ENCODE data around the gene PMP22. TPM values are rescaled to one million over a fixed set of nuclear protein-coding genes. Genes with fewer than 3 reads are reported as not detected.

The PMP22 gene
- total RNA-seq, 6 donors from 2014 or later: 49.7 to 179 (median 105) TPM

- no peak overlapping the region for H3K27ac ChIP-seq
- H3K4me3 ChIP-seq: no peak overlapping the region
- no peak for ATAC-seq (ENCODE audit: low FRiP score in 2 of 2)
- H3K9me3 ChIP-seq: no peaks in the 10 kb centered on the region
- no peaks in the 10 kb centered on the region for H3K27me3 ChIP-seq
- WGBS, 2 donors: 88 to 92% methylated on average over 3 of the region's 3 CpGs
- H3K4me1 ChIP-seq: no peaks in the 10 kb centered on the region
- TF ChIP-seq CTCF (IDR thresholded peaks at IDR 0.05) (no peak), POLR2AphosphoS5 (IDR thresholded peaks at IDR 0.05) (no peak), POLR2A (IDR thresholded peaks at IDR 0.05) (no peak), EP300 (IDR thresholded peaks at IDR 0.05) (no peak)
- no peaks in the 10 kb centered on the region for H3K36me3 ChIP-seq
- DNase-seq: no peak
Measured at GRCh38 chr17:15281909-15282308, 16.8 kb upstream of the PMP22 start.

GRCh38 chr17:15278924-15279477, 13.9 kb upstream of the PMP22 start:
- Histone ChIP-seq H3K4me3 (no peak overlapping the region), H3K27ac (no peak overlapping the region), H3K4me1 (no peaks in the 10 kb centered on the region), H3K36me3 (no peaks in the 10 kb centered on the region), H3K27me3 (no peaks in the 10 kb centered on the region), H3K9me3 (no peaks in the 10 kb centered on the region)
- no peak for TF ChIP-seq POLR2A (IDR thresholded peaks at IDR 0.05)
- TF ChIP-seq EP300 (IDR thresholded peaks at IDR 0.05): no peak
- no peak for TF ChIP-seq POLR2AphosphoS5 (IDR thresholded peaks at IDR 0.05)
- TF ChIP-seq CTCF (IDR thresholded peaks at IDR 0.05): no peak
- ATAC-seq (ENCODE audit: low FRiP score in 2 of 2) (no peak), DNase-seq (no peak)
- WGBS, 2 donors: 49 to 56% methylated on average over 2 of the region's 2 CpGs

- H3K36me3 ChIP-seq: no peaks in the 10 kb centered on the region
- no peaks in the 10 kb centered on the region for H3K27me3 ChIP-seq
- no peak for DNase-seq
- H3K4me1 ChIP-seq: no peaks in the 10 kb centered on the region
- H3K27ac ChIP-seq: no peak overlapping the region
- TF ChIP-seq EP300 (IDR thresholded peaks at IDR 0.05) (no peak), CTCF (IDR thresholded peaks at IDR 0.05) (no peak), POLR2AphosphoS5 (IDR thresholded peaks at IDR 0.05) (no peak), POLR2A (IDR thresholded peaks at IDR 0.05) (no peak)
- ATAC-seq (ENCODE audit: low FRiP score in 2 of 2): no peak
- H3K4me3 ChIP-seq: no peak overlapping the region
- WGBS, 2 donors: 35 to 48% methylated on average over 6 of the region's 6 CpGs
- H3K9me3 ChIP-seq: no peaks in the 10 kb centered on the region
Measured at GRCh38 chr17:15278380-15278779, 13.3 kb upstream of the PMP22 start.

GRCh38 chr17:15274017-15274416, 8.9 kb upstream of the PMP22 start:
- peaks cover 0 to 7% (median 3%) of the 10 kb centered on the region in 4 donors for H3K4me1 ChIP-seq
- ATAC-seq (ENCODE audit: low FRiP score in 2 of 2): no peak
- no peaks in the 10 kb centered on the region for H3K36me3 ChIP-seq
- H3K4me3 ChIP-seq: no peak overlapping the region
- 53 to 75% methylated on average over 3 of the region's 3 CpGs for WGBS, 2 donors
- no peaks in the 10 kb centered on the region for H3K27me3 ChIP-seq
- H3K9me3 ChIP-seq: no peaks in the 10 kb centered on the region
- no peak for TF ChIP-seq POLR2AphosphoS5 (IDR thresholded peaks at IDR 0.05)
- TF ChIP-seq EP300 (IDR thresholded peaks at IDR 0.05): no peak
- H3K27ac ChIP-seq: no peak overlapping the region
- no peak for DNase-seq

GRCh38 chr17:15273141-15273793, 8.1 kb upstream of the PMP22 start:
- Histone ChIP-seq H3K27ac (peak overlapping the region in 1 of 4 donors; percentile 60), H3K9me3 (no peaks in the 10 kb centered on the region), H3K27me3 (no peaks in the 10 kb centered on the region), H3K4me1 (peaks cover 0 to 7% (median 3%) of the 10 kb centered on the region in 4 donors), H3K36me3 (no peaks in the 10 kb centered on the region), H3K4me3 (no peak overlapping the region)
- TF ChIP-seq POLR2AphosphoS5 (IDR thresholded peaks at IDR 0.05): peak in 1 of 2 donors; percentile 1
- no peak for TF ChIP-seq POLR2A (IDR thresholded peaks at IDR 0.05)
- TF ChIP-seq EP300 (IDR thresholded peaks at IDR 0.05): no peak
- ATAC-seq (ENCODE audit: low FRiP score in 2 of 2) (peak in 1 of 2 donors; percentile 91), DNase-seq (no peak)
- 58 to 66% methylated on average over 5 of the region's 5 CpGs for WGBS, 2 donors

- ATAC-seq (ENCODE audit: low FRiP score in 2 of 2): no peak
- Histone ChIP-seq H3K4me3 (no peak overlapping the region), H3K27me3 (no peaks in the 10 kb centered on the region), H3K9me3 (no peaks in the 10 kb centered on the region), H3K27ac (no peak overlapping the region), H3K4me1 (peaks cover 1 to 7% (median 3%) of the 10 kb centered on the region in 4 donors), H3K36me3 (no peaks in the 10 kb centered on the region)
- no peak for DNase-seq
- TF ChIP-seq POLR2A (IDR thresholded peaks at IDR 0.05): no peak
- TF ChIP-seq EP300 (IDR thresholded peaks at IDR 0.05): no peak
- no peak for TF ChIP-seq POLR2AphosphoS5 (IDR thresholded peaks at IDR 0.05)
- no peak for TF ChIP-seq CTCF (IDR thresholded peaks at IDR 0.05)
- WGBS, 2 donors: 85 to 92% methylated on average over 6 of the region's 6 CpGs
Measured at GRCh38 chr17:15271741-15272140, 6.6 kb upstream of the PMP22 start.

Measured in upper lobe of left lung (tissue), 6 donors.